ENCODE results near the gene KSR1. TPM values are rescaled to one million over a fixed set of nuclear protein-coding genes. Genes with fewer than 3 reads are reported as not detected.

The KSR1 gene
- total RNA-seq, 1 experiment from 2014 or later: 21.7 TPM

GRCh38 chr17:27568216-27568615 is 112.0 kb downstream of the KSR1 start:
- CTCF ChIA-PET: interaction anchor here (1.1 kb wide), 1 partner anchor 32 kb away, joined by 3 read pairs; no protein-coding TSS in a partner anchor
- no TSS peak for BruUV-seq (replicated peaks)
- in situ Hi-C loops (cut with HindIII; ENCODE audit: low pct_unique_long_range_greater_than_20kb, low sequenced_read_pairs): no loop called here
- POLR2A ChIA-PET: no interaction called here
- Histone ChIP-seq H3K9me3 (ENCODE audit: control insufficient read depth, insufficient read depth, low read depth, low read length) (no peaks in the 10 kb centered on the region), H3K4me1 (ENCODE audit: control insufficient read depth, insufficient read depth, low read length) (no peaks in the 10 kb centered on the region), H3K27ac (ENCODE audit: low read length) (no peak overlapping the region), H3K4me3 (ENCODE audit: low read depth in 2 of 2, low read length in 2 of 2) (no peak overlapping the region), H3K36me3 (ENCODE audit: control insufficient read depth, insufficient read depth, low read length) (no peaks in the 10 kb centered on the region), H3K27me3 (ENCODE audit: control insufficient read depth, insufficient read depth, low read length) (no peaks in the 10 kb centered on the region)
- intact Hi-C loops (cut with micrococcal nuclease; ENCODE audit: unreplicated experiment): no loop called here
- DNase-seq (ENCODE audit: low read depth, low spot score): no peak
- TF ChIP-seq, protein P1, sequence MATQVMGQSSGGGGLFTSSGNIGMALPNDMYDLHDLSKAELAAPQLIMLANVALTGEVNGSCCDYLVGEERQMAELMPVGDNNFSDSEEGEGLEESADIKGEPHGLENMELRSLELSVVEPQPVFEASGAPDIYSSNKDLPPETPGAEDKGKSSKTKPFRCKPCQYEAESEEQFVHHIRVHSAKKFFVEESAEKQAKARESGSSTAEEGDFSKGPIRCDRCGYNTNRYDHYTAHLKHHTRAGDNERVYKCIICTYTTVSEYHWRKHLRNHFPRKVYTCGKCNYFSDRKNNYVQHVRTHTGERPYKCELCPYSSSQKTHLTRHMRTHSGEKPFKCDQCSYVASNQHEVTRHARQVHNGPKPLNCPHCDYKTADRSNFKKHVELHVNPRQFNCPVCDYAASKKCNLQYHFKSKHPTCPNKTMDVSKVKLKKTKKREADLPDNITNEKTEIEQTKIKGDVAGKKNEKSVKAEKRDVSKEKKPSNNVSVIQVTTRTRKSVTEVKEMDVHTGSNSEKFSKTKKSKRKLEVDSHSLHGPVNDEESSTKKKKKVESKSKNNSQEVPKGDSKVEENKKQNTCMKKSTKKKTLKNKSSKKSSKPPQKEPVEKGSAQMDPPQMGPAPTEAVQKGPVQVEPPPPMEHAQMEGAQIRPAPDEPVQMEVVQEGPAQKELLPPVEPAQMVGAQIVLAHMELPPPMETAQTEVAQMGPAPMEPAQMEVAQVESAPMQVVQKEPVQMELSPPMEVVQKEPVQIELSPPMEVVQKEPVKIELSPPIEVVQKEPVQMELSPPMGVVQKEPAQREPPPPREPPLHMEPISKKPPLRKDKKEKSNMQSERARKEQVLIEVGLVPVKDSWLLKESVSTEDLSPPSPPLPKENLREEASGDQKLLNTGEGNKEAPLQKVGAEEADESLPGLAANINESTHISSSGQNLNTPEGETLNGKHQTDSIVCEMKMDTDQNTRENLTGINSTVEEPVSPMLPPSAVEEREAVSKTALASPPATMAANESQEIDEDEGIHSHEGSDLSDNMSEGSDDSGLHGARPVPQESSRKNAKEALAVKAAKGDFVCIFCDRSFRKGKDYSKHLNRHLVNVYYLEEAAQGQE (IDR thresholded peaks at IDR 0.05; ENCODE audit: insufficient read depth in 1 of 2, low read depth in 2 of 2, low read length in 1 of 2): no peak
- TF ChIP-seq SIN3A (IDR thresholded peaks at IDR 0.05; ENCODE audit: borderline replicate concordance, insufficient read depth, low read depth, low read length) (no peak), CTCF (IDR thresholded peaks at IDR 0.05) (no peak), TCF7L2 (IDR thresholded peaks at IDR 0.05; ENCODE audit: low read depth, low read length) (no peak), POLR2AphosphoS5 (IDR thresholded peaks at IDR 0.05; ENCODE audit: low read depth, low read length) (no peak)
- ATAC-seq: no peak

DNA sequence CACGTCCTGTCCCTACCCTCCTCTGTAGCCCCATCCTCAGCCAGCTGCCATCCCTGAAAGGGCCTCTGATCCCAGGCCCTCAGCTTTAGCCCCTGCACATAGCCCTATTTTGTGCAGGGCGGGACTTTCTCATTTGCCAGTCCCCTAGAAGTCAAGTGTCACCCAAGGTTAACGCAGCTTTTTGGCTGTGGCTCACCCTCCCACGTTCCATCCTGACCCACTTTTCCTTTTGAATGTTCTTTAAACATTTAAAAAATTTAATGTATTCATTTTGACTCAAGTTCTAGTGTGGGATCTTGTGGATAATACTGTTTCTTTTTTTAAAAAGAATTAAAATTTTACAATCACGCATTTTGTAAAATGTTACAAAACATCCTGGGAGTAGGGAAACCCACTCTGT is 112.6 kb downstream of the KSR1 start:
- in situ Hi-C loops (cut with HindIII; ENCODE audit: low pct_unique_long_range_greater_than_20kb, low sequenced_read_pairs): no loop called here
- BruUV-seq (replicated peaks): no TSS peak
- ChIA-PET CTCF (interaction anchor here (1.1 kb wide), 1 partner anchor 31 kb away, joined by 3 read pairs; no protein-coding TSS in a partner anchor), POLR2A (no interaction called here)
- no peaks in the 10 kb centered on the region for H3K36me3 ChIP-seq (ENCODE audit: control insufficient read depth, insufficient read depth, low read length)
- no peak overlapping the region for H3K4me3 ChIP-seq (ENCODE audit: low read depth in 2 of 2, low read length in 2 of 2)
- no peak overlapping the region for H3K27ac ChIP-seq (ENCODE audit: low read length)
- no peaks in the 10 kb centered on the region for H3K4me1 ChIP-seq (ENCODE audit: control insufficient read depth, insufficient read depth, low read length)
- no peaks in the 10 kb centered on the region for H3K9me3 ChIP-seq (ENCODE audit: control insufficient read depth, insufficient read depth, low read depth, low read length)
- intact Hi-C loops (cut with micrococcal nuclease; ENCODE audit: unreplicated experiment): no loop called here
- TF ChIP-seq, protein P1 (IDR thresholded peaks at IDR 0.05; ENCODE audit: insufficient read depth in 1 of 2, low read depth in 2 of 2, low read length in 1 of 2): no peak
- no peak for TF ChIP-seq SIN3A (IDR thresholded peaks at IDR 0.05; ENCODE audit: borderline replicate concordance, insufficient read depth, low read depth, low read length)
- TF ChIP-seq CTCF (IDR thresholded peaks at IDR 0.05): no peak
- no peak for TF ChIP-seq TCF7L2 (IDR thresholded peaks at IDR 0.05; ENCODE audit: low read depth, low read length)
- no peak for TF ChIP-seq POLR2AphosphoS5 (IDR thresholded peaks at IDR 0.05; ENCODE audit: low read depth, low read length)
- no peak for DNase-seq (ENCODE audit: low read depth, low spot score)
- ATAC-seq: peak; percentile 28; the same call in 1 of the 2 replicates
- H3K27me3 ChIP-seq (ENCODE audit: control insufficient read depth, insufficient read depth, low read length): no peaks in the 10 kb centered on the region

All from Panc1 (cell line).